AG04450 (cell line): Measurements from ENCODE around the gene RAB11FIP3. TPM values are rescaled to one million over a fixed set of nuclear protein-coding genes. Genes with fewer than 3 reads are reported as not detected.
A peak's percentile ranks its signal among the peaks of the same experiment; 100 is the strongest.
"Not testable (repeated sequence)": the region's sequence is repeated elsewhere in the genome, so short reads cannot be mapped to it uniquely, and the experiment has no call there.

Source experiments
- CTCF ChIA-PET: fragments of 300-600, 350-600 bp; formaldehyde crosslinking; extraction: SDS; loops from one replicate; lab custom pipeline; 2022; ENCODE audit warnings: antibody characterized with exemption, inconsistent platforms; lab: Charles Lee
- POLR2A ChIA-PET: fragments of 350-600 bp; formaldehyde crosslinking; extraction: SDS; loops from one replicate; lab custom pipeline; 2021; ENCODE audit warnings: antibody characterized with exemption, inconsistent platforms; lab: Yijun Ruan, JAX
- DNase-seq: peaks from one replicate; pipeline ENCODE4 v3.0.0-alpha.2; 2011; ENCODE audit warnings: low read depth, low spot score
- H3K27ac ChIP-seq: one replicate; pipeline ENCODE4 v1.5.1; 2012; ENCODE audit warnings: low read depth, low read length, control low read depth
- H3K27me3 ChIP-seq: one replicate; pipeline ENCODE4 v1.6.0; 2012; ENCODE audit warnings: low read length; ENCODE audit not compliant: control insufficient read depth, insufficient read depth
- H3K4me3 ChIP-seq: 2 replicates; pipeline ENCODE4 v1.5.1; 2011; ENCODE audit warnings: mild to moderate bottlenecking, low read depth, low read length, control low read depth
- H3K9me3 ChIP-seq: 2 replicates; pipeline ENCODE4 v1.5.1; 2012; ENCODE audit warnings: low read length; ENCODE audit not compliant: control insufficient read depth, insufficient read depth
- CTCF ChIP-seq: IDR thresholded peaks from 2 replicates; pipeline ENCODE4 v1.5.1; 2011; ENCODE audit warnings: low read depth, low read length, control low read depth, inconsistent platforms
- polyA minus RNA-seq: library from RNA; depleted of rRNA, polyadenylated mRNA; stranded (reverse); fragments of >200 nt; gene quantifications from 2 replicates; pipeline ENCODE4 v1.2.3, GENCODE V29; 2011; rRNA and poly(A)+ RNA removed
- polyA plus RNA-seq: library from polyadenylated mRNA; depleted of rRNA; stranded (reverse); fragments of >200 nt; gene quantifications from 2 replicates; pipeline ENCODE4 v1.2.3, GENCODE V29; 2011; rRNA removed

Gene RAB11FIP3
- 6.9 and 9.7 TPM in 2 replicates for polyA plus RNA-seq
- 9.5 and 9.9 TPM in 2 replicates for polyA minus RNA-seq

GRCh38 chr16:425082-425718, at the start of gene RAB11FIP3:
Gene RAB11FIP3, plus strand, starts transcription at chr16:425649. Its CDS starts 358 bp downstream, at chr16:426007.
- H3K27ac ChIP-seq: peak within 1 kb of the TSS; percentile 75
- ChIA-PET POLR2A (interaction anchor here (0.6 to 1.5 kb wide), 2 partner anchors 12 to 332 kb away, joined by 3 to 8 read pairs; no protein-coding TSS in a partner anchor), CTCF (no interaction called here)
- H3K9me3 ChIP-seq: no peaks in the 10 kb centered on the region; the same call in 1 of the 2 replicates
- no peaks in the 10 kb centered on the region for H3K27me3 ChIP-seq
- H3K4me3 ChIP-seq: peak within 1 kb of the TSS; percentile 74
- peak; percentile 20; the same call in 1 of the 2 replicates for TF ChIP-seq CTCF
- DNase-seq: no peak

- no peak for DNase-seq
- H3K4me3 ChIP-seq: no peak overlapping the region
- no peak overlapping the region for H3K27ac ChIP-seq
- POLR2A ChIA-PET: no interaction called here
- no peaks in the 10 kb centered on the region; the same call in 1 of the 2 replicates for H3K9me3 ChIP-seq
- CTCF ChIA-PET: interaction anchor here (0.6 kb wide), 1 partner anchor 312 kb away, joined by 5 read pairs; no protein-coding TSS in a partner anchor
- no peaks in the 10 kb centered on the region for H3K27me3 ChIP-seq
- no peak for TF ChIP-seq CTCF
Observed at GRCh38 chr16:375927-376816, 49.3 kb upstream of the RAB11FIP3 start.

- Histone ChIP-seq H3K9me3 (no peaks in the 10 kb centered on the region; the same call in 1 of the 2 replicates), H3K27me3 (no peaks in the 10 kb centered on the region), H3K27ac (no peak overlapping the region), H3K4me3 (no peak overlapping the region)
- no peak for DNase-seq
- ChIA-PET POLR2A (no interaction called here), CTCF (no interaction called here)
- no peak for TF ChIP-seq CTCF
Observed at GRCh38 chr16:376817-377418, 48.5 kb upstream of the RAB11FIP3 start.

- POLR2A ChIA-PET: no interaction called here
- Histone ChIP-seq H3K9me3 (no peaks in the 10 kb centered on the region; the same call in 1 of the 2 replicates), H3K27ac (no peak overlapping the region), H3K4me3 (no peak overlapping the region), H3K27me3 (no peaks in the 10 kb centered on the region)
- CTCF ChIA-PET: no interaction called here
- no peak for DNase-seq
- no peak for TF ChIP-seq CTCF
Observed at GRCh38 chr16:377419-377951, 48.0 kb upstream of the RAB11FIP3 start.

GRCh38 chr16:378113-378820, 47.2 kb upstream of the RAB11FIP3 start:
- POLR2A ChIA-PET, H3K27ac ChIP-seq, DNase-seq, H3K9me3 ChIP-seq, H3K27me3 ChIP-seq, H3K4me3 ChIP-seq, CTCF ChIA-PET: not testable (repeated sequence)
